GM21723 (cell line): ENCODE results near the gene NHEJ1.
"Not testable (repeated sequence)": the region's sequence is repeated elsewhere in the genome, so short reads cannot be mapped to it uniquely, and the experiment has no call there.

Experiments
- ATAC-seq: cut with Tn5 transposase; IDR thresholded peaks from one replicate; pipeline ENCODE4 v1.9.1; 2021; ENCODE audit warnings: mild to moderate bottlenecking, moderate library complexity; ENCODE audit not compliant: unreplicated experiment

The NHEJ1 gene

GRCh38 chr2:219160186-219161017 is at the start of gene NHEJ1:
NHEJ1 (minus strand) TSS chr2:219160815; CDS start chr2:219158362, 2,453 bp downstream.
- peak; percentile 93 for ATAC-seq

GRCh38 chr2:219209236-219210195 is 48.9 kb upstream of the NHEJ1 start:
- no peak for ATAC-seq

- no peak for ATAC-seq
These were observed 47.5 kb upstream of the NHEJ1 start for GRCh38 chr2:219207884-219208740.

DNA sequence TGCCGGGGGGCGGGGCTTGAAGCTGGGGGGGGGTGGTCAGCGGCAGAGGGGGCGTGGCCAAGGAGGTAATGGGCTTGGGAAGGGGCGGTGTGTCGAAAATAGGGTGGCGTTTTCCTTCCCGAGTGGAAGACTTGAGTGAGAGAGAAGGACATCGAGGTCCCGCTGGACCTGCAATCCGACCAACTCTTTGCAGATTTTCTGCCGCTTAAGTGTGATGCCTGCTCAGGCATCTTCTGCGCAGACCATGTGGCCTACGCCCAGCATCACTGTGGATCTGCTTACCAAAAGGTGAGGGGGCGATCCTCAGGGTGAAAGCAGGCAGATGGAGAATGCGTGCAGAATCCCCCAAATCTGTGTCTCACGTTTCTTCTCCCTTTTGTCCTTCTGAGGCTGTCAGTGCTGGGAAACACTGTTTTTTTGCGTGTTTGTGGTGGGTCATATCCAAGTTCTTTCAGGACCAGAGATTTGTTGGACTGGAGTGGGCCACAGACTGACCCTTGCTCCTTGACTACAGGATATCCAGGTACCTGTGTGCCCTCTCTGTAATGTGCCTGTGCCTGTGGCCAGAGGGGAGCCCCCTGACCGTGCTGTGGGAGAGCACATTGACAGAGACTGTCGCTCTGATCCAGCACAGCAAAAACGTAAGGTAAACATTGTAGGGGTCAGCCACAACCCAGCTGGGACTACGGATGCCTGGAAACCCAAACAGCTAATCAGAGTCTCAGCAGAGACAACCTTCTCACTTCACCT is 46.7 kb upstream of the NHEJ1 start:
- no peak for ATAC-seq

GRCh38 chr2:219206328-219207133 is 45.9 kb upstream of the NHEJ1 start, which contains the start of gene ZFAND2B:
ZFAND2B (plus strand) TSS chr2:219206782; CDS start chr2:219206988, 206 bp downstream.
- peak; percentile 97 for ATAC-seq

DNA sequence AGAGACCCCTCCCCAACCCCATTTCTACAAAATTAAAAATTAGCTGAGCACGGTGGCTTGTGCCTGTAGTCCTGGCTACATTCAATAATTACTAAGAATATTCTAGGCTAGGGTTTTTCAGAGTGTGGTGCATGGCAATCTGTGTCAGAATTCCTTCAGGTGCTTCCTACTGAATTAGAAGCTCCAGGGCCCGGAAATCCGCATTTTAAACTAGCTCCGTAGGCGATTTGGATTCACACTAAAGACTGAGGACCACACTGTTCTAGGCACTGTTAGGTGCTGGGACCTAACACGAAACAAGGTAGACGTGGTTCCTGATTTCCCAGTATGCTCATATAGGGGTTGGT is 45.3 kb upstream of the NHEJ1 start:
- ATAC-seq: no peak

- no peak for ATAC-seq
These were observed 44.5 kb upstream of the NHEJ1 start for GRCh38 chr2:219205165-219205538.

DNA sequence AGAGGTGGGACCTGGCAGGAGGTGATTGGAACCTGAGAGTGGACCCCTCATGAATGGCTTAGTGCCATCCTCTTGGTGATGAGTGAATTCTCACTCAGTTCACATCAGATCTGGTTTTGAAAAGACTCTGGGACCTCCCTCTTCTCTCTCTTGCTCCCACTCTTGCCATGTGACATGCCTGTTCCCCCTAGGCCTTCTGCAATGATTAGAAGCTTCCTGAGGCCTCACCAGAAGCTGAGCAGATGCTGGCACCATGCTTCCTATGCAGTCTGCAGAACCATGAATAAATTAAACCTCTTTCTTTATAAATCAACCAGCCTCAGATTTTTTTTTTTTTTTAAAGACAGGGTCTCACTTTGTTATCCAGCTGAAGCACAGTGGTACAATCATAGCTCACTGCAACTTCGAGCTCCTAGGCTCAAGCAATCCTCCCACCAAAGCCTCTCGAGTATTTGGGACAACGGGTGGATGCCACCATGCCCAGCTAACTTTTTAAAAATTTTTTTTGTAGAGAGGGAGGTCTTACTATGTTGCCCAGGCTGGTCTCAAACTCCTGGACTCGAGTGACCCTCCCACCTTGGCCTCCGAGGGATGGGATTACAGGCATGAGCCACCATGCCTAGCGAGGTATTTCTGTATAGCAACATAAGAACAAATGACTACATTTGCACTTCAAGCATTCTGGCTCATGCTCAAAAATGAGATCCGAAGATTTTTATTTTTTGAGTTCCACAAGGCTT is 44.0 kb upstream of the NHEJ1 start:
- ATAC-seq: no peak

- ATAC-seq: not testable (repeated sequence)
These were observed 40.7 kb upstream of the NHEJ1 start for GRCh38 chr2:219201331-219201730.

- not testable (repeated sequence) for ATAC-seq
These were observed 40.1 kb upstream of the NHEJ1 start for GRCh38 chr2:219200502-219201326.

DNA sequence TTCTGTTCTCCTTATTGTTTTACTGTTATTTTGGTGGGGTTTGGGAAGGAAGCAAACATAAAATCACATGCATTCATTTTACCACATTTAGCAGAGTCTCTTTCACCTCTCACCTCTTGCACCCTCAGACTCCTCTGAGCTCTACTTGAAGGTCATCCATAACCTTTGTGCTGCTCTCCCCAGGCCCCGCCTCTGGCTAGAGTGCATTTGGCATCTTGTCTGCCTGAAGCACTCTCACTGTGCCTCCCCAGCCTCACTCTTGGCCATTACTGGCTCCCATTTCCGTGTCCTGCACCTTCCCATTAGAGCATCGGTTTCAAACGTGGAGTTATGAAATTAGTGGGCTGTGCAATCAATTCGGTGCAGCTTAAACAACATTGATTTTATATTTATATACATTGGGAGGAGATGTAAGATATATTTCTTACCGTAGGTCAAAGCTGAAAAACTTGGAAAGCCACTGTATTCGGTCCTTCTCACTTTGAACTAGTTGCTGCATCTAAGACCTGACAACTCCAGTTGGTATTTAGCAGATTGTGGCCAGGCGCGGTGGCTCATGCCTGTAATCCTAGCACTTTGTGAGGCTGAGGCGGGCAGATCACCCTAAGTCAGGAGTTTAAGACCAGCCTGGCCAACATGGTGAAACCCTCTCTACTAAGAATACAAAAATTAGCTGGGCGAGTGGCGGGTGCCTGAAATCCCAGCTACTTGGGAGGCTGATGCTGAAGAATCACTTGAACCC is 39.0 kb upstream of the NHEJ1 start:
- ATAC-seq: no peak

- no peak for ATAC-seq
These were observed 38.4 kb upstream of the NHEJ1 start for GRCh38 chr2:219198974-219199373.

- ATAC-seq: no peak
These were observed 36.8 kb upstream of the NHEJ1 start for GRCh38 chr2:219197388-219197787.

DNA sequence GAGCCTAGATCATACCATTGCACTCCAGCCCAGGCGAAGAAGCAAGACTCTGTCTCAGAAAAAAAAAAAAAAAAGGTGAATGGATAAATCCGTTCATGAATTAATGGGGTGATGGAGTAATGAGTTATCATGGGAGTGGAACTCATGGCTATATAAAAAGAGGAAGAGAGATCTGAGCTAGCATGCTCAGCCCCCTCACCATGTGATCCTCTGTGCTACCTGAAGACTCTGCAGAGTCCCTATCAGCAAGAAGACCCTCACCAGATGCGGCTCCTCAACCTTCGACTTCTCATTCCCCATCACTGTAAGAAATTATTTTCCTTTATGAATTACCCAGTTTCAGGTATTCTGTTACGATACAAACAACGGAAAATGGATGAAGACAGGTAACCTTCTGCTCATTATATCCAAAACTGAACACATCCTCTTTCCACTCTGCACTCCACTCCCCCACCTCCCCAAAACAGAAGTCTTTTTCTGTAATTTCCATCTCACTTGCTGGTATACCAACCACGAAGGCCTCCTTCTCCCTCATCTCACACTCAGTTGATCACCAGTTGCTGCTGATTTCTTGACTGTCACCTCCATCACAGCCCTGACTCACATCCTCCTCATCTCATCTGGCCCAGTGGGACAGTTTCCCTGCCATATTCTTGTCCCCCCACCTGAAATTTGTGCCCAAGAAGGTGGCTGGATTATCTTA is 26.3 kb upstream of the NHEJ1 start:
- ATAC-seq: no peak

DNA sequence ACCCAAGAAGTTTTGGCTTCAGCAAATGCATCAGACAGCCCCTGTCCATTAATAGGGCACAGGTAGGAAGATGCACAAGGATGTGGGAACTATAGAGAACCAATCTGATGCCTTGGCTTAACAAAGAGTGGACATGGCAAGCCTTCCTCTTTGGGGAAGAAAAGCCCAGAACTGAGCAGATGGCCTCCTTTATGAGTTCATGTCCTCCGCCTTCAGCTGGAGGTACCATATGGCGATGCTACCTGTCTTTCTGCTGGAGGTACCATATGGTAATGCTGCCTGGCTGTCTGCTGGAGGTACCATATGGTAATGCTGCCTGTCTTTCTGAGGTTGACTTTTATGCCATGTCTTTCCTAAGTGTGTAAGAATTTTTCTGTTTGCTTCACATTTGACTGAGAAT is 23.5 kb upstream of the NHEJ1 start:
- no peak for ATAC-seq

GRCh38 chr2:219183151-219183772 is 22.6 kb upstream of the NHEJ1 start:
- no peak for ATAC-seq
